Adrenal gland (tissue), 12 donors: ENCODE measurements around the gene ORAI3. TPM values are rescaled to one million over a fixed set of nuclear protein-coding genes. Genes with fewer than 3 reads are reported as not detected.
A peak's percentile ranks its signal among the peaks of the same experiment; 100 is the strongest.

Experiments
- DNase-seq, 7 donors: peaks; one replicate each; pipeline ENCODE4 v3.0.0-alpha.2; 2019 to 2020
- H3K27ac ChIP-seq, 5 donors: fragments of 200-600 bp; sonication (generic) in 4 of 5; 1 replicate in 3 of 5; 2 replicates in 2 of 5; pipeline versions ENCODE4 v1.5.1 to v1.8.0; 2016 to 2020; ENCODE audit warnings: mild to moderate bottlenecking in 1 of 5
- H3K27me3 ChIP-seq: fragments of 200-600 bp; 2 replicates; pipeline ENCODE4 v1.8.0; 2021
- H3K36me3 ChIP-seq, 2 donors: fragments of 200-600 bp; replicated peaks in 1 of 2; 1 replicate in 1 of 2; 2 replicates in 1 of 2; pipeline versions ENCODE4 v1.5.1 to v1.8.0; 2018 to 2022
- H3K4me1 ChIP-seq, 2 donors: fragments of 200-600 bp; replicated peaks in 1 of 2; 1 replicate in 1 of 2; 2 replicates in 1 of 2; pipeline versions ENCODE4 v1.5.1 to v1.8.0; 2018 to 2021
- H3K4me3 ChIP-seq, 4 donors: fragments of 200-600 bp; sonication (generic) in 3 of 4; one replicate each; pipeline ENCODE4 v1.5.1; 2016 to 2018
- H3K9me3 ChIP-seq, 3 donors: fragments of 200-600 bp; sonication (generic) in 1 of 3; replicated peaks in 1 of 3; 1 replicate in 2 of 3; 2 replicates in 1 of 3; pipeline versions ENCODE4 v1.5.1 to v1.8.0; 2016 to 2021
- CTCF ChIP-seq, 6 experiments: fragments of 450-650 bp in 4 of 6; fragments of 200-600 bp in 2 of 6; sonication (generic) in 1 of 6; IDR thresholded peaks; 1 replicate in 5 of 6; 2 replicates in 1 of 6; pipeline versions ENCODE4 v1.5.1 to v1.8.0; 2016 to 2021; ENCODE audit warnings: antibody characterized with exemption in 6 of 6, mild to moderate bottlenecking in 2 of 6, moderate library complexity in 1 of 6
- POLR2A ChIP-seq, 2 donors: fragments of 450-650 bp; IDR thresholded peaks; one replicate each; pipeline ENCODE4 v1.6.1; 2017; ENCODE audit warnings: antibody characterized with exemption in 2 of 2, mild to moderate bottlenecking in 2 of 2, moderate library complexity in 1 of 2
- WGBS, 4 donors: extraction: QIAGEN DNeasy Blood & Tissue Kit in 2 of 4; methylation state at CpG; one replicate each; pipeline versions ENCODE4 v1.1.5 to v1.1.7; 2013 to 2017; 5-methylcytosine and 5-hydroxymethylcytosine counted together
- intact Hi-C, 2 donors: fragments of 100-400 bp; cut with DNase I; formaldehyde crosslinking; loops; one replicate each; pipeline versions ENCODE4 v1.14.1 to v1.15.0; 2022 to 2023
- polyA plus RNA-seq, 3 donors: library from polyadenylated mRNA; stranded (reverse); fragments of 200-250 nt in 2 of 3; fragments of 350-450 nt in 1 of 3; fragmentation: Illumina TruSeq in 1 of 3; extraction: RNeasy Lipid Tissue Mini Kit (QIAGEN cat#74804) in 1 of 3; gene quantifications; one replicate each; pipeline ENCODE4 v1.2.3, GENCODE V29; 2013 to 2014
- total RNA-seq, 9 donors: library from RNA; depleted of rRNA in 4 of 9; stranded (reverse); fragments of >200 nt in 4 of 9; fragments of 120-200 nt in 1 of 9; fragmentation: NEBNext Ultra II Directional in 1 of 9; extraction: Animal tissue kit (Norgen Biotek cat#: 25700) in 1 of 9; gene quantifications; one replicate each; pipeline versions ENCODE4 v1.1.0 to v1.2.4, GENCODE V29; 2013 to 2023
- donor health status: healthy with polysubstance abuse.
- donor health status: Bipolar disorder and iron deficiency.
- donor health status: DM: yes; HTN: yes; CAD: no.
- donor health status: DM: no; HTN: no; CAD: no.
- donor health status: DM: no; HTN: no; CAD: no.
- donor health status: DM: yes; HTN: yes; CAD: no.

The ORAI3 gene
- total and polyA plus RNA-seq, 12 donors = 19.5 to 101 (median 57.0) TPM

DNA sequence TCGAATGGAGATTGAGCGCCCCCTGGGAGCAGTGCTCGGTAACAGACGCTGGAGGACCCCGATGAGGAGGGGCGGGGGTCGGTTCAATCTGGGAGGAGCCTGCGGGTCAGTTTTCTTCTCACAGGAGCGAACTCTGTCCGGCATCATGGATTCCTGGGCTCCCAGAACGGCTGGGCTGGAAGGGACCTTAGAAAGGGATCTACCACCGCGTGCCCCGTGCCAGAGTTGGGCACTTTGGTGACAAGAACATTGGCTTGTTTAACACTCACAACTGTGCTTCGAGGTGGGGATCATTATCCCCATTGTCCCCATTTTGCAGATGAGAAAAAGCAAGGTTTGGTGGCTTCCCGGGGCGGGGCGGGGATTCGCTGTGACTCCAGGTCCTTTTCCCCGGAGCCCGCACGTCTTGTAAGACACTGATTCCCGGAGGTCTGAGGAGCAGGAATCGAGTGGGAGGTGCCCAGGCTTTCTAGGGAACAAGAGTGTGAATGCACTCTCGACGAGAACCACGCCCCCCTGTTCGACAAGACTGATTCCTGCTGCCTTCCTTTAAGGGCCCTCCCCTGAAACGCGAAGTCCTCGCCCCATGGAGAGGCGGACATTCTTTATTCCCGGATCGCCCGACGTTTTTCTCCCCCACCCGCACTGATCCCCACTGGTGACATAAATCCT is 27.0 kb upstream of the ORAI3 start:
- peak overlapping the region; percentile 34 to 95 (median 85) for H3K27ac ChIP-seq
- H3K27me3 ChIP-seq = no peaks in the 10 kb centered on the region
- WGBS, 4 donors = 0 to 2% (median 0%) methylated on average over 24 to 37 of the region's 37 CpGs
- intact Hi-C loops = loop anchor here in 1 of 2 donors (10.0 kb wide), 1 partner anchor 63 kb away; the partner anchor contains the start of gene HSD3B7
- H3K4me3 ChIP-seq = peak overlapping the region in 2 of 4 donors; percentile 53 to 56
- no peaks in the 10 kb centered on the region for H3K9me3 ChIP-seq
- H3K36me3 ChIP-seq = no peaks in the 10 kb centered on the region
- TF ChIP-seq POLR2A (IDR thresholded peaks at IDR 0.05) (peak in 1 of 2 donors; percentile 45), CTCF (IDR thresholded peaks at IDR 0.05) (peak; percentile 83 to 97 (median 95))
- peaks cover 7 to 13% of the 10 kb centered on the region in 2 donors for H3K4me1 ChIP-seq
- DNase-seq = peak; percentile 89 to 97 (median 92)

GRCh38 chr16:30922420-30922959 is 26.4 kb upstream of the ORAI3 start:
- peak; percentile 99 to 100 (median 100) for DNase-seq
- Histone ChIP-seq H3K9me3 (no peaks in the 10 kb centered on the region), H3K27me3 (no peaks in the 10 kb centered on the region), H3K4me1 (peaks cover 7 to 13% of the 10 kb centered on the region in 2 donors), H3K36me3 (no peaks in the 10 kb centered on the region), H3K4me3 (peak overlapping the region in 3 of 4 donors; percentile 15 to 92 (median 53)), H3K27ac (peak overlapping the region; percentile 58 to 95 (median 87))
- WGBS, 4 donors = 0 to 1% (median 0%) methylated on average over 18 to 42 of the region's 42 CpGs
- TF ChIP-seq POLR2A (IDR thresholded peaks at IDR 0.05) (peak in 1 of 2 donors; percentile 43), CTCF (IDR thresholded peaks at IDR 0.05) (no peak)
- intact Hi-C loops = loop anchor here in 1 of 2 donors (10.0 kb wide), 1 partner anchor 62 kb away; the partner anchor contains the start of gene HSD3B7

DNA sequence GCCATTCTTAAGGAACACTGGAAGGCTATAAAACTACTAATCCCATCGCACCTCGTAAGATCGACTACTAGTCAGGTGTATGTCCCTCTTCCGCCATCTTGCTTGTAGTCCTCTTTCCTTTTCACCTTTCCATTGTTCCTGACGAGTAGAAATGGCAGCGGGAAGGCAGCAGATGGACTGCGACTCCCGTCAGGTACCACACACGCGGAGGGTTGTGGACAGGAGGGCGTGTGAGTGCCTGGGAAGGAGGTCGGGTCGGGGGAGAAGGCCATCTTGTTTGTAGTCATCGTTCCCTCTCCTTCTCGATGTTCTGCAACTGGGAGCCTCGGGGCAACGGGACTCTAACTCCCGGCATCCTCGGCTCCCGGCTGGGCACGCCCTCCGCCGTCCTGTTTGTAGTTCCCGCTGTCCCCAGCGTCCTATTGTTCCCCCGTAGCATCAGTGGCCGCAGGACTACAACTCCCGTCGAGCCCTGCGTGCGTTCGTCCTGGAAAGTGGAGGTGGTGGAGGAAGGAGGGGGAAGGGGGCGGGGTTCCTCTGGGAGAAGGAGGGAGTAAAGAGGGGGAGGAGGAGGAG is 25.8 kb upstream of the ORAI3 start:
- WGBS, 4 donors = 0 to 3% (median 1%) methylated on average over 15 to 33 of the region's 33 CpGs
- Histone ChIP-seq H3K4me3 (peak overlapping the region in 3 of 4 donors; percentile 15 to 92 (median 87)), H3K36me3 (no peaks in the 10 kb centered on the region), H3K4me1 (peaks cover 7 to 13% of the 10 kb centered on the region in 2 donors), H3K27ac (peak overlapping the region; percentile 58 to 95 (median 87)), H3K27me3 (no peaks in the 10 kb centered on the region), H3K9me3 (no peaks in the 10 kb centered on the region)
- TF ChIP-seq CTCF (IDR thresholded peaks at IDR 0.05) (no peak), POLR2A (IDR thresholded peaks at IDR 0.05) (peak; percentile 57 to 76)
- intact Hi-C loops = loop anchor here in 1 of 2 donors (10.0 kb wide), 1 partner anchor 62 kb away; the partner anchor contains the start of gene HSD3B7
- DNase-seq = peak; percentile 100

GRCh38 chr16:30923554-30924075 is 25.3 kb upstream of the ORAI3 start, which contains the start of gene FBXL19:
FBXL19 (plus strand) TSS chr16:30923572; CDS start chr16:30925755, 2,183 bp downstream.
- WGBS, 4 donors = 0 to 2% (median 0%) methylated on average over 1 to 31 of the region's 31 CpGs
- peak in 5 of 7 donors; percentile 11 to 75 (median 60) for DNase-seq

More at GRCh38 chr16:30923554-30924075, 25.3 kb upstream of the ORAI3 start, which contains the start of gene FBXL19:
- Histone ChIP-seq H3K27me3 (no peaks in the 10 kb centered on the region), H3K9me3 (no peaks in the 10 kb centered on the region), H3K4me3 (peak within 1 kb of the TSS in 3 of 4 donors; percentile 15 to 92 (median 87)), H3K4me1 (peaks cover 7 to 13% of the 10 kb centered on the region in 2 donors), H3K27ac (peak within 1 kb of the TSS; percentile 58 to 95 (median 87)), H3K36me3 (no peaks in the 10 kb centered on the region)
- no peak for TF ChIP-seq CTCF (IDR thresholded peaks at IDR 0.05)
- TF ChIP-seq POLR2A (IDR thresholded peaks at IDR 0.05) = no peak
- intact Hi-C loops = loop anchor here in 1 of 2 donors (10.0 kb wide), 1 partner anchor 61 kb away; the partner anchor contains the start of gene HSD3B7
